ENCODE measurements around the gene MVB12B.

The MVB12B gene

DNA sequence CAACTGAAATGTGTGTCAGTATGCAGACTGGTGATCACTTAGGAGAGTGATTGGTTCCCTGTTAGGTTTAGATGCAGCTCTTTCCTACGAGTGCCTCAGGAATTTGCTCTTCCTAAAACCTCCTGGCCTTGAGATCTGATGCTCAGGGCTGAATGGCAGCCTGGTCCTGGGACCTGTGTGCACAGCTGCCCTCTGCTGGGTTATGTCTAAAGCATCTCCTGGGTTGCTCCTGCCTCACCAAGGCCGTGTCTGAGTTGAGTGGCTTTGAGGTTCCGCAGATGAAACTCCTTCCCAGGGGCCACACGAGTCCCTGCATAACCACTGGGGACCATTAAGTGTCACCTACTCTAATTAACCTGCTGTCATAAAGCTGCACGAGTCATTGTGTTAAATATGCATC is 59.5 kb downstream of the MVB12B start:
- DNase-seq (ENCODE audit: low read depth in 2 of 2) = no peak

- DNase-seq (ENCODE audit: low read depth in 2 of 2) = no peak
Observed at GRCh38 chr9:126386776-126387175, 60.1 kb downstream of the MVB12B start.

- DNase-seq (ENCODE audit: low read depth in 2 of 2) = no peak
Observed at GRCh38 chr9:126388964-126389708, 62.5 kb downstream of the MVB12B start.

DNA sequence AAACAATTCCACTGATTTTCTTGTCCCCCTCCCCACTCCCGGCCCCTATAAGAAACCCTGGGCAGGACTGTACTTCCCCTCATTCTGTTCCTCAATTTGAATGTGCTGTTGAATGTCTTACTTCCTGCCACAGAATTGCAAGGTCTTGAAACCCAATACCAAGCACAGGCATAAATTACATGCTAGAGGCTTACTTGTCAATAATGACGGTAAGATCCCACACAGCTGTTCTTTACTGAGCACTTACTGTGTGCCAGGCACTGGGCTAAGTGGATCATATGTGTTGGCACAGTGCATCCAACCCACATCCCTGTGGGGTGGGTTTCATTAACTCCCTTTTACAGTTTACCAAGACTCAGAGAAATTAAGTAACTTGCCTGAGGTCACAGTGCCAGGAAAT is 63.4 kb downstream of the MVB12B start:
- no peak for DNase-seq (ENCODE audit: low read depth in 2 of 2)

- no peak for DNase-seq (ENCODE audit: low read depth in 2 of 2)
Observed at GRCh38 chr9:126390923-126391322, 64.3 kb downstream of the MVB12B start.

DNA sequence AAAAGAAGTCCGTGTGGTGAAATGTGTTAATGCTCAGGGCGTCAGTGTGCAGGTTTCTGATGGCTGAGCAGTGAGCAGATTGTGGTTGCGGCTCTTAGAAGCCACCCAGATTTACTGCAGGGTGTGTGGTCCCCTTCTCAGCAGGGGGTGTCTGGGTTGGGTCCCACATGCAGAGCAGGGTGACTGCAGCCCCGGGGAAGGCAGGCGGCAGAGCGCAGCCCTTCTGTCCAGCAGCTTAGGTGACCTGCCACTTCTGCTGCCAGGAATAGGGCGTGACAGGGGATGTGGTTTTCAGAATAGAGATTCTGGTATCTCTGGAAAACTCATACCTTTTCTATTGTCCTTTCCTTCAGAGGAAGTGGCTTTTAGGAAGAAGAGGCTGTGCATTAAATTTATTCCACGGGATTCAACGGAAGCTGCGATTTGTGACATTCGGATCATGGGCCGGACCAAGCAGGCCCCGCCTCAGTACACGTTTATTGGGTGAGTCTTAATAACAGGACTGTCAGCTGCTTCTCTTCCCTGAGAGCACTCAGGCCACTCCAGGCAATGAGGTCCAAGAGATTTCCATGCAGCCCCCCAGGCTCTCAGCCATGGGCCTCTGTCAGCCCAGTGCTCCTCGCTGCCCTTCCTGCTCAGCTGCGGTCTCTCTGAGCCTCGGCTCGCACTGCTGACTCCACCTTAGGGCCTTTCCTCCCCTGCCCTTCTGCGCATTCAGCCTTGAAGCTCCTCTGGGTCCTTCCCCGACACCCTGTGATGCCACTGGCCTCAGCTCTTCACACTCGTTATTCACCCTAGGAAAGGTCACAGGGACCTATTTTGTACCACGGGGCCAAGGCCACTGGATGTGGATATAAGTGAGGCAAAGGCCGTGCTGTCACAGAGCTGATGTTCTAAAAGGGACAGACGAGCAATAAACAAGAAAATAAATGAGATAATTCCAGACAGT is 65.4 kb downstream of the MVB12B start:
- no peak for DNase-seq (ENCODE audit: low read depth in 2 of 2)

DNA sequence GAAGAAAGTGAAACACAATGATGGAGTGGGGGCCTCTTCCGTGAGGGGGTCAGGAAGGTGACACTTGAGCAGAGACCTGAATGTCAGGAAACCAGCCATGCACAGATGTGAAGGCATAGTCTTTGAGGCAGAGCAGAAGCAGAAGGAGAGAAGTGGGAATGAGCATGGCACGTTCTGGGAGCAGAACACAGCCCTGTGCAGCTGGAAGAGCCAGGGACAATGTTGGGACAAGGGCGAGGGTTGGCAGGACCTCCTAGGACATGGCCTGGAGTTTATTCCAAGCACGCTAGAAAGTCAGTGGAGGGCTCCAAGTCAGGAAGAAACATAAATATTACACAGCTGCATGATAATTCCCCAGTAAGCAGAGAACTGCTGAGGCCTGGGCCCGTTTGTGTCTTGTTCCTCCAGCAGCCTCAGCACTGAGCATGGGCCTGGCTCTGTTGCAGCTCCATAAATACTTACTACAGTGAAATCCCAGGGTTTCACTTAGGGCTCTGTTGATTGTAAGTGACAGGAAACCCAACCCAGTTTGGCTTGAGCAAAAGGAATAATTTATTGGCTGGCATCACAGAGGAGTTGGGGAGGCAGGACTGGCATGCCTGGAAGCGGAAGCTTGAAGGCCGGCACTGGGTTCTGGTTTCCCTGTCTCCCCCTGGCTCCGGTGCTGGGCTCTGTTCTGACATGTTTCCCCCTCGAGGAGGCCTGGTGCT is 66.2 kb downstream of the MVB12B start:
- no peak for DNase-seq (ENCODE audit: low read depth in 2 of 2)

DNA sequence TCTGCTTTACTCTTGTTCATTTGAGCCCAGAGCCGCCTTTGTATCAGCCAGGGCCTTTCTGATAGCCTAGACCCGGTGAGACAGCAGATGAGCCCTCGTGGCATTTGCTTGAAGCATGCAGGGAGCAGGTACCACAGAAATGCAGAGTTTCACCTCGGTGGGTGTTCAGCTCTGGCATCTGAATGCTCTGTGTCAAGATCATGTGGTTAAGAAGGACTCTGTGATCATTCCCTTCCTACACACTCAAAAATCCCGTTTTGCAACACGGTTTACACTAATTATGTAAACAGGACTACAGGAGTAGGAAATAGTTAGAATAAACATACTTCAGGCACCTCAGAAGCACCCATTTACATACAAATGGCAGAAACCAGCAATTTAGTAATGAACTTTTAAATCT is 67.2 kb downstream of the MVB12B start:
- DNase-seq (ENCODE audit: low read depth in 2 of 2) = no peak

DNA sequence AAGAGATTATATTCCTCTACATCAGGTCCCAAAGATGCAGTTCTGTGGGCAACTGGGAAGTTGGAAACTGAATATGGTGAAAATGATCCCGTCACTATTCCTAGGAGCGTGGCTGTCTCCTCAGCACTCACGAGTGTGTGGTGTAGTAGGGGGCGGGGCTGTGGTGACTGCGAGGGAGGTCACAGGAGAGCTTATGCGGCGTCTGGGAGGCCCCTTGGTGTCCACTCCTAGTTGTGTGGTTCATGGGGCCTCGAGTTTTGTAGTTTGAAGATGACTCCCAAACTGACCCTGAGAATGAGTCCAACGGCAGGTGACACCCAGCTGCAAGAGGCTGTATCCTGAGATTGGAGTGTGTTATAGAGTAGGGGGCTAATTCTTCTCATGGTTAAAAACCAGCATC is 68.2 kb downstream of the MVB12B start:
- DNase-seq (ENCODE audit: low read depth in 2 of 2) = no peak

GRCh38 chr9:126395439-126396212 is 69.0 kb downstream of the MVB12B start:
- no peak for DNase-seq (ENCODE audit: low read depth in 2 of 2)

GRCh38 chr9:126397056-126397455 is 70.4 kb downstream of the MVB12B start:
- DNase-seq (ENCODE audit: low read depth in 2 of 2) = peak; percentile 71 to 75

GRCh38 chr9:126398403-126399058 is 71.9 kb downstream of the MVB12B start:
- DNase-seq (ENCODE audit: low read depth in 2 of 2) = peak; percentile 60 to 61

- DNase-seq (ENCODE audit: low read depth in 2 of 2) = no peak
Observed at GRCh38 chr9:126399251-126399650, 72.6 kb downstream of the MVB12B start.

DNA sequence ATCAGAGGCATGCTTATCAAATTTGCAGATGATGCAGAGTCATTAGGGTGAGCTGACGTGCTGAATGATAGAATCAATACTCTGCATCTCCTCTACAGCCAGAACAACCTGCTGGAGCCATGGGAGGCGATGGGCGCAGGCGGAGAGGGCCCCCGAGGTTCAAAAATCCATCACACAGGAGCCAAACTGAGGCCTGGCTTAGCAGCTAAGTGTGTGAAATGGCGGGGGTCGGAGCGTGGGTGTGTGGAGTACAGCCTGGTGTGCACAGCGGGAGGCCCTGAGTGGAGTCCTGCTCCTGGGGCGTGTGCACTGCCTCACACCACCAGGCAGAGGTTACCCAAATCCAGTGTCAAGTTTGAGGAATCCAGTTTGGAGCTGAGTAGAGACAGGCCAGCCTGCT is 73.2 kb downstream of the MVB12B start:
- DNase-seq (ENCODE audit: low read depth in 2 of 2) = no peak

DNA sequence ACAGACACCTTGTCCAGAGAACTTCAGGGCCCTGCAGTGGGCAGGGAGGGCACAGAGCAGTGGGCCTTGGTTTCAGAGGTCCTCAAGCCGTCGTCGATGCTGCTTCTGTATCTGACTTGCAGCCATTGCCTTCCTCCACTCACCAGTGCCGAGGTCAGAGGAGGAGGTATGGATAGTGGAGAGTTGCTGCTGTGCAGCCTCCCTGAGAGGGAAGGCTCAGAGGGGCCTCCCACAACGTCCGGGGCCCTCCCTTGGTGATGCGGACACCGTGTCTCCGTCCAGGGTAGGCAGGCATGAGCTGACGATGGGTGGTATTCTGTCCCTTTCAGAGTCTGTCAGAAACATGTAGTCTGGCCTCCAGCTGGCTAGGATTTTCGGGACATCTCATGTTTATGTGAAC is 73.9 kb downstream of the MVB12B start:
- DNase-seq (ENCODE audit: low read depth in 2 of 2) = no peak

DNA sequence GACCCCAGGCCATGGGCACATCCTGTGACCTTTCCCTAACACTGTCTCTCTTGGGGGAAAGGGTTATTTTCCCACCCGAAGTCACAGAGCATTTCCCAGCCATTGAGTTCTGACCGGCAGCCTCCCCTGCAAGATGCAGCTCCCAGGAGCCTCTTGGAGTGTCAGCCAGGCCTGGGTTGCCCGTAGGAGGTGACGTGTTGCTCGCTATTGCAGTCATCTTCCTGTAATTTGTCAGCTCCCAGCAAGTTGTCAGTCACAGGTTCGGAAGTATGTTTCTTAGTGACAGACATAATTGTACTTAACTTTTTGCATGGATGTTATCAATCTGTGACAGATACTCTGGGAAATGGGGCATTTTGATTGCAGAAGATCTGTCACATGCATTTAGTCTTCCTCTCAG is 74.5 kb downstream of the MVB12B start:
- DNase-seq (ENCODE audit: low read depth in 2 of 2) = no peak

DNA sequence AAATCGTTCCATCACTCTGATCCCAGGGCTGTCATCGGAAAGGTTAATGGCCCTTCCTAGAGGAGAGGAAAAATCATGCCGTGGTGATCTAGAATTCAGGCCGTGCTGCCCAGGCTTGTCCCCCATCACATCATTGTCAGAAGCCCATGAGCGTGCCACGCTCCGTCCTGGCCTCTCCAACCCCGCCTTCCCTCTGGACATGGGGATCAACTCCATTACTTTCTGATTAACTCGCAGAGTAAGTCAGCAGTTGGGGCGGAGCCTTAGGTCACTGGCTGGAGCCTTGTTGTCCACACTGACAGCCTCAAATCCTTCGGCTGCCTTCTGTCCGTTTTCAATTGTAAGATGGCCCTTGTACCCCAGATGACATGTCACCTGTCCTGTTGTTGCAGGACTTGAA is 75.0 kb downstream of the MVB12B start:
- no peak for DNase-seq (ENCODE audit: low read depth in 2 of 2)

GRCh38 chr9:126403397-126403796 is 76.8 kb downstream of the MVB12B start:
- no peak for DNase-seq (ENCODE audit: low read depth in 2 of 2)

DNA sequence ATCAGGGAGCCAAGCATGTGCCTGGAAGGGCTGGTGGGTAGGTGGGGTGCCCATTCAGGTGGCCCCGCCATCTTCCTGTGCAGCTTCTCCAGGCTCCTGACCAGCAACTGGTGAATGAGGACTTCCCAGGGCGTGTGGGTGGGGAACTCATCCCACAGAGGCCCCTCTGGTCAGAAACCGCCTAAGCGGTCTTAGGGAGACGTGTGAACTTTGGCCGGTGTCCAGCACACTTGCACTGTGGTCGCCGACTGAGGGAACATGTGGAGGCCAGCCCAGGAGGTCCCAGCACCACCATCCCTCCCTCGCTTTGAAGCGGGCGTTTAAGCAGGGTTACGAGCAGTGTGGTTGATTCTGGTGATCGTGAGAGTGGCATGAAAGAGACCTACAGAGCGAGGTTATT is 77.8 kb downstream of the MVB12B start:
- no peak for DNase-seq (ENCODE audit: low read depth in 2 of 2)

DNA sequence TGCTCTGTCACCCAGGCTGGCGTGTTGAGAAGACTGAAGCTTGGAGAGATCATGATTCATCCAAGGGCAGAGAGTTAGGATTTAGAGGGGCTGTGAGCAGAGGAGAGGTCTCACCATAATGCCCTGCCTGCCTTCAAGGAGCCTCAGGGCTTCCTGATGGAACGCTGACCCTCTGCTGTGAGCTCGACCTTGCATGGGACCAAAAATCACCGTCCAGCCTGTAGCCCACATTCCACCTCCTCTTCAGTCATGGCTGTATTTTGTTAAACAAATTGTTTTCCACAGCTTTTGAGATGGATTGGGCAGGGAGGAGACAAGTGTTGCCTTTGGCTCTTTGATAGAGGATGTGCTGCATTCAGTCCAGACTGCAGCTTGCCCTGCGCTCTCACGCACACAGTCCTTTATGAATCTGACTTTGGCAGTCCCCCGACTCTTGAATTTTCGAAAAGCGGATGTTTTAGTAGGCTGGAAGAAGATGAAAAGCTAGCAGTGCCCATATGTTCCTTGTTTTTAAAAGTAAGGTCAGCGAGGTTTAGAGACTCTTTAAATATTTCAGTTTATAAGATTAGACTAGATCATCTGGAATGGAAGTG is 79.5 kb downstream of the MVB12B start:
- DNase-seq (ENCODE audit: low read depth in 2 of 2) = no peak

Measured in stimulated activated CD8-positive, alpha-beta memory T cell treated with anti-CD3 and anti-CD28 coated beads, Interleukin-15, amount 100 ng/mL, for 48 hours (primary cell).